ENCODE measurements around the gene TOM1. TPM values are rescaled to one million over a fixed set of nuclear protein-coding genes. Genes with fewer than 3 reads are reported as not detected.
A peak's percentile ranks its signal among the peaks of the same experiment; 100 is the strongest.

Gene TOM1
- total and polyA plus RNA-seq, 2 of the 13 experiments (the other 11 are each of a cell fraction or from before 2014, with no cell fraction given), result 30.8 to 87.3 TPM

DNA sequence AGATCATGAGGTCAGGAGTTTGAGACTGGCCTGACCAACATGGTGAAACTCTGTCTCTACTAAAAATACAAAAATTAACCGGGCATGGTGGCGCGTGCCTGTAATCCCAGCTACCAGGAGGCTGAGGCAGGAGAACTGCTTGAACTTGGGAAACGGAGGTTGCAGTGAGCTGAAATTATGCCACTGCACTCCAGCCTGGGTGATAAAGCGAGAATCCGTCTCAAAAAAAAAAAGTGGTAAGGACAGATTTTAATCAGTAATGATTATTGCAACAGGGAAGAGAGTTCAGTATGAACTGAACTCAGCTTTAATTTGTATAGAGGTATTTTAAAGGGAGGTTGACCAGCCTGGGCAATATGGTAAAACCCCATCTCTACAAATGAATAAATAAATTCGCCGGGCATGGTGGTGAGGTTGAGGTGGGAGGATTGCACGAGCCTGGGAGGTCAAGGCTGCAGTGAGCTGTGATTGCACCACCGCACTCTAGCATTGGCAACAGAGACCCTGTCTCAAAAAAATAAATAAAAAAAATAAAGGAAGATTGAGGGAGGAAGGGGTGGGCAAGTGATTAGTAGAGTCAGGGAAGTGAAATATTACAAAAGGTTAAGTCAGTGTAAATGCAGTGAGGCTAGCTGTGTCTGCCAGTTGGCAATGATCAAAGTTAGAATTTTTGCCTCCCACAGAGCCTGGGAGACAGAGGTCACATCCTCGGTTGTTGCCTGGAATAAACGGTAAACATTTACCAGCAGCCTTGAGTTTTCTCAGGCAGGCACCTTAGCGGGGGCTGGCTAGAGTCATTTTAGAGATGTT lies 97.6 kb downstream of the TOM1 start (continued):
- TF ChIP-seq, protein P1, sequence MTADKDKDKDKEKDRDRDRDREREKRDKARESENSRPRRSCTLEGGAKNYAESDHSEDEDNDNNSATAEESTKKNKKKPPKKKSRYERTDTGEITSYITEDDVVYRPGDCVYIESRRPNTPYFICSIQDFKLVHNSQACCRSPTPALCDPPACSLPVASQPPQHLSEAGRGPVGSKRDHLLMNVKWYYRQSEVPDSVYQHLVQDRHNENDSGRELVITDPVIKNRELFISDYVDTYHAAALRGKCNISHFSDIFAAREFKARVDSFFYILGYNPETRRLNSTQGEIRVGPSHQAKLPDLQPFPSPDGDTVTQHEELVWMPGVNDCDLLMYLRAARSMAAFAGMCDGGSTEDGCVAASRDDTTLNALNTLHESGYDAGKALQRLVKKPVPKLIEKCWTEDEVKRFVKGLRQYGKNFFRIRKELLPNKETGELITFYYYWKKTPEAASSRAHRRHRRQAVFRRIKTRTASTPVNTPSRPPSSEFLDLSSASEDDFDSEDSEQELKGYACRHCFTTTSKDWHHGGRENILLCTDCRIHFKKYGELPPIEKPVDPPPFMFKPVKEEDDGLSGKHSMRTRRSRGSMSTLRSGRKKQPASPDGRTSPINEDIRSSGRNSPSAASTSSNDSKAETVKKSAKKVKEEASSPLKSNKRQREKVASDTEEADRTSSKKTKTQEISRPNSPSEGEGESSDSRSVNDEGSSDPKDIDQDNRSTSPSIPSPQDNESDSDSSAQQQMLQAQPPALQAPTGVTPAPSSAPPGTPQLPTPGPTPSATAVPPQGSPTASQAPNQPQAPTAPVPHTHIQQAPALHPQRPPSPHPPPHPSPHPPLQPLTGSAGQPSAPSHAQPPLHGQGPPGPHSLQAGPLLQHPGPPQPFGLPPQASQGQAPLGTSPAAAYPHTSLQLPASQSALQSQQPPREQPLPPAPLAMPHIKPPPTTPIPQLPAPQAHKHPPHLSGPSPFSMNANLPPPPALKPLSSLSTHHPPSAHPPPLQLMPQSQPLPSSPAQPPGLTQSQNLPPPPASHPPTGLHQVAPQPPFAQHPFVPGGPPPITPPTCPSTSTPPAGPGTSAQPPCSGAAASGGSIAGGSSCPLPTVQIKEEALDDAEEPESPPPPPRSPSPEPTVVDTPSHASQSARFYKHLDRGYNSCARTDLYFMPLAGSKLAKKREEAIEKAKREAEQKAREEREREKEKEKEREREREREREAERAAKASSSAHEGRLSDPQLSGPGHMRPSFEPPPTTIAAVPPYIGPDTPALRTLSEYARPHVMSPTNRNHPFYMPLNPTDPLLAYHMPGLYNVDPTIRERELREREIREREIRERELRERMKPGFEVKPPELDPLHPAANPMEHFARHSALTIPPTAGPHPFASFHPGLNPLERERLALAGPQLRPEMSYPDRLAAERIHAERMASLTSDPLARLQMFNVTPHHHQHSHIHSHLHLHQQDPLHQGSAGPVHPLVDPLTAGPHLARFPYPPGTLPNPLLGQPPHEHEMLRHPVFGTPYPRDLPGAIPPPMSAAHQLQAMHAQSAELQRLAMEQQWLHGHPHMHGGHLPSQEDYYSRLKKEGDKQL (CRISPR knock-in tag; IDR thresholded peaks at IDR 0.05; ENCODE audit: low read depth), result peak; percentile 43; the same call in 1 of the 2 replicates
- no peak for TF ChIP-seq MAFF (IDR thresholded peaks at IDR 0.05; ENCODE audit: low read depth, low read length)
- TF ChIP-seq ZFP1 (CRISPR knock-in tag; IDR thresholded peaks at IDR 0.05), result no peak
- TF ChIP-seq STAT5B (CRISPR knock-in tag; IDR thresholded peaks at IDR 0.05), result no peak
- no peak for TF ChIP-seq RBFOX2 (IDR thresholded peaks at IDR 0.05; ENCODE audit: low read depth, low read length)
- no peak for TF ChIP-seq ZNF792 (CRISPR knock-in tag; IDR thresholded peaks at IDR 0.05)
- TF ChIP-seq ZNF530 (CRISPR knock-in tag; IDR thresholded peaks at IDR 0.05; ENCODE audit: low read depth), result no peak
- TF ChIP-seq FOXK1 (CRISPR knock-in tag; IDR thresholded peaks at IDR 0.05; ENCODE audit: borderline replicate concordance, low read depth), result no peak; the same call in 1 of the 2 replicates
- TF ChIP-seq ZNF460 (CRISPR knock-in tag; IDR thresholded peaks at IDR 0.05; ENCODE audit: borderline replicate concordance), result no peak
- TF ChIP-seq AHR (CRISPR knock-in tag; IDR thresholded peaks at IDR 0.05), result no peak
- no peak for TF ChIP-seq ZNF570 (CRISPR knock-in tag; IDR thresholded peaks at IDR 0.05; ENCODE audit: borderline replicate concordance)
- no peak for TF ChIP-seq ZNF225 (CRISPR knock-in tag; IDR thresholded peaks at IDR 0.05)
- TF ChIP-seq ZNF564 (CRISPR knock-in tag; IDR thresholded peaks at IDR 0.05), result no peak
- no peak for TF ChIP-seq TAF1 (CRISPR knock-in tag; IDR thresholded peaks at IDR 0.05)
- TF ChIP-seq, protein P2, sequence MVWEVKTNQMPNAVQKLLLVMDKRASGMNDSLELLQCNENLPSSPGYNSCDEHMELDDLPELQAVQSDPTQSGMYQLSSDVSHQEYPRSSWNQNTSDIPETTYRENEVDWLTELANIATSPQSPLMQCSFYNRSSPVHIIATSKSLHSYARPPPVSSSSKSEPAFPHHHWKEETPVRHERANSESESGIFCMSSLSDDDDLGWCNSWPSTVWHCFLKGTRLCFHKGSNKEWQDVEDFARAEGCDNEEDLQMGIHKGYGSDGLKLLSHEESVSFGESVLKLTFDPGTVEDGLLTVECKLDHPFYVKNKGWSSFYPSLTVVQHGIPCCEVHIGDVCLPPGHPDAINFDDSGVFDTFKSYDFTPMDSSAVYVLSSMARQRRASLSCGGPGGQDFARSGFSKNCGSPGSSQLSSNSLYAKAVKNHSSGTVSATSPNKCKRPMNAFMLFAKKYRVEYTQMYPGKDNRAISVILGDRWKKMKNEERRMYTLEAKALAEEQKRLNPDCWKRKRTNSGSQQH (CRISPR knock-in tag; IDR thresholded peaks at IDR 0.05; ENCODE audit: low read depth), result no peak
- TF ChIP-seq ZSCAN12 (CRISPR knock-in tag; IDR thresholded peaks at IDR 0.05), result no peak
- TF ChIP-seq, protein P3, sequence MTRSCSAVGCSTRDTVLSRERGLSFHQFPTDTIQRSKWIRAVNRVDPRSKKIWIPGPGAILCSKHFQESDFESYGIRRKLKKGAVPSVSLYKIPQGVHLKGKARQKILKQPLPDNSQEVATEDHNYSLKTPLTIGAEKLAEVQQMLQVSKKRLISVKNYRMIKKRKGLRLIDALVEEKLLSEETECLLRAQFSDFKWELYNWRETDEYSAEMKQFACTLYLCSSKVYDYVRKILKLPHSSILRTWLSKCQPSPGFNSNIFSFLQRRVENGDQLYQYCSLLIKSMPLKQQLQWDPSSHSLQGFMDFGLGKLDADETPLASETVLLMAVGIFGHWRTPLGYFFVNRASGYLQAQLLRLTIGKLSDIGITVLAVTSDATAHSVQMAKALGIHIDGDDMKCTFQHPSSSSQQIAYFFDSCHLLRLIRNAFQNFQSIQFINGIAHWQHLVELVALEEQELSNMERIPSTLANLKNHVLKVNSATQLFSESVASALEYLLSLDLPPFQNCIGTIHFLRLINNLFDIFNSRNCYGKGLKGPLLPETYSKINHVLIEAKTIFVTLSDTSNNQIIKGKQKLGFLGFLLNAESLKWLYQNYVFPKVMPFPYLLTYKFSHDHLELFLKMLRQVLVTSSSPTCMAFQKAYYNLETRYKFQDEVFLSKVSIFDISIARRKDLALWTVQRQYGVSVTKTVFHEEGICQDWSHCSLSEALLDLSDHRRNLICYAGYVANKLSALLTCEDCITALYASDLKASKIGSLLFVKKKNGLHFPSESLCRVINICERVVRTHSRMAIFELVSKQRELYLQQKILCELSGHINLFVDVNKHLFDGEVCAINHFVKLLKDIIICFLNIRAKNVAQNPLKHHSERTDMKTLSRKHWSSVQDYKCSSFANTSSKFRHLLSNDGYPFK (CRISPR knock-in tag; IDR thresholded peaks at IDR 0.05; ENCODE audit: borderline replicate concordance), result no peak
- no peak for TF ChIP-seq ZNF337 (CRISPR knock-in tag; IDR thresholded peaks at IDR 0.05; ENCODE audit: borderline replicate concordance, low read depth)
